Smooth muscle cell (in vitro differentiated cells): Measurements from ENCODE around the gene ERICH2. TPM values are rescaled to one million over a fixed set of nuclear protein-coding genes. Genes with fewer than 3 reads are reported as not detected.

Source experiments
- DNase-seq: peaks from one replicate; lab custom pipeline; 2025; ENCODE audit not compliant: unreplicated experiment; lab: John Stamatoyannopoulos, UW
- H2AFZ ChIP-seq: fragments of 200-600 bp; sonication (generic); 2 replicates; pipeline ENCODE4 v1.6.0; 2016; ENCODE audit warnings: antibody characterized with exemption, low read depth, mild to moderate bottlenecking
- H3F3A ChIP-seq: fragments of 200-600 bp; sonication (generic); 2 replicates; pipeline ENCODE4 v1.6.0; 2017; ENCODE audit warnings: antibody characterized with exemption, low read depth
- H3K27ac ChIP-seq: fragments of 200-600 bp; sonication (generic); 2 replicates; pipeline ENCODE4 v1.5.1; 2016; ENCODE audit warnings: low read depth, mild to moderate bottlenecking
- H3K27me3 ChIP-seq: fragments of 200-600 bp; sonication (generic); 2 replicates; pipeline ENCODE4 v1.6.1; 2016; ENCODE audit warnings: low read depth, mild to moderate bottlenecking
- H3K36me3 ChIP-seq: fragments of 200-600 bp; sonication (generic); 2 replicates; pipeline ENCODE4 v1.5.1; 2016; ENCODE audit warnings: low read depth
- H3K4me1 ChIP-seq: fragments of 200-600 bp; sonication (generic); 2 replicates; pipeline ENCODE4 v1.5.1; 2016; ENCODE audit warnings: low read depth
- H3K4me2 ChIP-seq: fragments of 200-600 bp; sonication (generic); 2 replicates; pipeline ENCODE4 v1.6.0; 2016; ENCODE audit warnings: mild to moderate bottlenecking
- H3K4me3 ChIP-seq: fragments of 200-600 bp; sonication (generic); 2 replicates; pipeline ENCODE4 v1.5.1; 2016; ENCODE audit warnings: mild to moderate bottlenecking
- H3K79me2 ChIP-seq: fragments of 200-600 bp; sonication (generic); 2 replicates; pipeline ENCODE4 v1.6.0; 2016; ENCODE audit warnings: low read depth, mild to moderate bottlenecking
- H3K9ac ChIP-seq: fragments of 200-600 bp; sonication (generic); 2 replicates; pipeline ENCODE4 v1.6.0; 2016; ENCODE audit warnings: low read depth
- H3K9me3 ChIP-seq: fragments of 200-600 bp; sonication (generic); replicated peaks from 2 replicates; pipeline ENCODE4 v1.5.1; 2016; ENCODE audit warnings: low read depth
- H4K20me1 ChIP-seq: fragments of 200-600 bp; sonication (generic); 2 replicates; pipeline ENCODE4 v1.6.0; 2016; ENCODE audit warnings: low read depth
- CTCF ChIP-seq: fragments of 200-600 bp; sonication (generic); IDR thresholded peaks from 2 replicates; pipeline ENCODE4 v1.5.1; 2017; ENCODE audit warnings: borderline replicate concordance, mild to moderate bottlenecking, antibody characterized with exemption; ENCODE audit not compliant: insufficient read depth, poor library complexity, severe bottlenecking
- WGBS: methylation state at CpG from one replicate; pipeline ENCODE4 v1.1.7; 2016; ENCODE audit warnings: low lambda C conversion rate; 5-methylcytosine and 5-hydroxymethylcytosine counted together
- polyA plus RNA-seq: library from polyadenylated mRNA; unstranded; fragments of >200 nt; fragmentation: Nextera tagmentation; extraction: Ambion mirVana; gene quantifications from 2 replicates; pipeline ENCODE4 v1.2.1, GENCODE V29; 2016
- total RNA-seq: library from RNA; depleted of rRNA; stranded (reverse); fragments of >200 nt; gene quantifications from 2 replicates; pipeline ENCODE4 v1.2.3, GENCODE V29; 2014

ERICH2 gene
- total and polyA plus RNA-seq, 2 experiments from 2014 or later, result 1.3 TPM; not detected in 1

DNA sequence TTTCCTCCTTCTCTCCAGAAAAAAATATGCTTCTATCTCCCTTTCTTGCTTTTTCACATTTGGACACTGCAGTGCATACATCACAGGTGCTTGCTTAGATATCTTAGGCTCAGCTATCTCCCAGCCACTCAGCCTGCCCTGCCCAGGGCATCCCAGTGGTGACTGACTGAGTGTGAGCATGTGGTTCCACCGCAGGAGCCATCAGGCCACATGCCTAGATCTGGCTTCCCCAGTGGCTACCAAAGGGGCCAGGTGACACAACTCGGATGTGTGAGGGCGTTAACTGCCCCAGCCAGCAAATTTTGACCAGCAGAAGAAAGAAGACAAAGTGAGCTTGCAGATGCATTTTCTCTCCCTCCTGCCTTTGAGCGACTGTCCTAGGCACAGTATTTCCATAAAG lies 29.5 kb upstream of the ERICH2 start:
- H3K79me2 ChIP-seq, result no peaks in the 10 kb centered on the region
- no peak overlapping the region for H3K4me3 ChIP-seq
- no peak for TF ChIP-seq CTCF
- no peak overlapping the region for H3K9ac ChIP-seq
- H2AFZ ChIP-seq, result no peak overlapping the region
- DNase-seq, result no peak
- no peaks in the 10 kb centered on the region for H3K36me3 ChIP-seq
- no peaks in the 10 kb centered on the region for H4K20me1 ChIP-seq
- H3K27ac ChIP-seq, result no peak overlapping the region
- H3K9me3 ChIP-seq, result no peaks in the 10 kb centered on the region
- H3K4me1 ChIP-seq, result no peaks in the 10 kb centered on the region
- no peak overlapping the region for H3K4me2 ChIP-seq
- WGBS, result 82% methylated on average over 4 of the region's 4 CpGs
- no peaks in the 10 kb centered on the region for H3F3A ChIP-seq
- H3K27me3 ChIP-seq, result no peaks in the 10 kb centered on the region

DNA sequence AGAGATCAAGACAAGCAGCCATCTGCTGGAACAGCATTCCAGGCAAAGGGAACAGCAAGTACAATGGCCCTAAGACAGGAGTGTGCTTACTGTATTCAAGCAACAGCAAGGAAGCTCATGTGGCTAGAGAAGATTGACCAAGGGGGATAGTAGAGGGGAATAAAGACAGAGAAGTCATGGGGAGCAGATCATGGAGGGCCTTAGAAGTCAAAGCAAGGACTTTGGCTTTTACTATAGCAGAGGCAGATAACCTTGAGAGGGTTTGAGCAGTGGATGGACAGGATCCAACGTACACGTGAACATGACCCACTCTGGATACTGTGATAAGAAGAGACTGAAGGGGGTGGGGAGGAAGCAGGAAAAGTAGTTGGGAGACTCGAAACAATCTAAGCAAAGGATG lies 28.2 kb upstream of the ERICH2 start:
- WGBS, result 90% methylated on average over 3 of the region's 3 CpGs
- H4K20me1 ChIP-seq, result no peaks in the 10 kb centered on the region
- H3K27me3 ChIP-seq, result no peaks in the 10 kb centered on the region
- H3F3A ChIP-seq, result no peaks in the 10 kb centered on the region
- no peak overlapping the region for H3K9ac ChIP-seq
- no peaks in the 10 kb centered on the region for H3K79me2 ChIP-seq
- no peak overlapping the region for H2AFZ ChIP-seq
- no peaks in the 10 kb centered on the region for H3K9me3 ChIP-seq
- no peak for TF ChIP-seq CTCF
- H3K4me2 ChIP-seq, result no peak overlapping the region
- no peak overlapping the region for H3K27ac ChIP-seq
- H3K4me3 ChIP-seq, result no peak overlapping the region
- H3K36me3 ChIP-seq, result no peaks in the 10 kb centered on the region
- H3K4me1 ChIP-seq, result no peaks in the 10 kb centered on the region
- DNase-seq, result no peak

- no peaks in the 10 kb centered on the region for H3K27me3 ChIP-seq
- no peak for DNase-seq
- H3F3A ChIP-seq, result no peaks in the 10 kb centered on the region
- WGBS, result 87% methylated on average over 6 of the region's 6 CpGs
- no peaks in the 10 kb centered on the region for H4K20me1 ChIP-seq
- H3K36me3 ChIP-seq, result no peaks in the 10 kb centered on the region
- H3K9ac ChIP-seq, result no peak overlapping the region
- no peak for TF ChIP-seq CTCF
- no peaks in the 10 kb centered on the region for H3K79me2 ChIP-seq
- H3K4me1 ChIP-seq, result no peaks in the 10 kb centered on the region
- no peak overlapping the region for H3K4me3 ChIP-seq
- no peak overlapping the region for H3K4me2 ChIP-seq
- H3K27ac ChIP-seq, result no peak overlapping the region
- H2AFZ ChIP-seq, result no peak overlapping the region
- H3K9me3 ChIP-seq, result no peaks in the 10 kb centered on the region
Observed at GRCh38 chr2:170742896-170743529, 27.2 kb upstream of the ERICH2 start.

GRCh38 chr2:170743530-170744239 lies 26.5 kb upstream of the ERICH2 start:
- H3K4me2 ChIP-seq, result no peak overlapping the region
- H3K4me1 ChIP-seq, result no peaks in the 10 kb centered on the region
- H3K9me3 ChIP-seq, result no peaks in the 10 kb centered on the region
- no peak overlapping the region for H3K4me3 ChIP-seq
- no peak for DNase-seq
- no peaks in the 10 kb centered on the region for H3K27me3 ChIP-seq
- no peak overlapping the region for H3K27ac ChIP-seq
- H3K79me2 ChIP-seq, result no peaks in the 10 kb centered on the region
- H3K36me3 ChIP-seq, result no peaks in the 10 kb centered on the region
- H3K9ac ChIP-seq, result no peak overlapping the region
- H3F3A ChIP-seq, result no peaks in the 10 kb centered on the region
- H2AFZ ChIP-seq, result no peak overlapping the region
- no peaks in the 10 kb centered on the region for H4K20me1 ChIP-seq
- 78% methylated on average over 8 of the region's 8 CpGs for WGBS
- no peak for TF ChIP-seq CTCF
